GM18520 (cell line): ENCODE data around the gene ACOX1.
"Not testable (repeated sequence)": the region's sequence is repeated elsewhere in the genome, so short reads cannot be mapped to it uniquely, and the experiment has no call there.

Experiments used
- ATAC-seq: cut with Tn5 transposase; IDR thresholded peaks from one replicate; pipeline ENCODE4 v1.9.1; 2021; ENCODE audit not compliant: unreplicated experiment

Gene ACOX1

DNA sequence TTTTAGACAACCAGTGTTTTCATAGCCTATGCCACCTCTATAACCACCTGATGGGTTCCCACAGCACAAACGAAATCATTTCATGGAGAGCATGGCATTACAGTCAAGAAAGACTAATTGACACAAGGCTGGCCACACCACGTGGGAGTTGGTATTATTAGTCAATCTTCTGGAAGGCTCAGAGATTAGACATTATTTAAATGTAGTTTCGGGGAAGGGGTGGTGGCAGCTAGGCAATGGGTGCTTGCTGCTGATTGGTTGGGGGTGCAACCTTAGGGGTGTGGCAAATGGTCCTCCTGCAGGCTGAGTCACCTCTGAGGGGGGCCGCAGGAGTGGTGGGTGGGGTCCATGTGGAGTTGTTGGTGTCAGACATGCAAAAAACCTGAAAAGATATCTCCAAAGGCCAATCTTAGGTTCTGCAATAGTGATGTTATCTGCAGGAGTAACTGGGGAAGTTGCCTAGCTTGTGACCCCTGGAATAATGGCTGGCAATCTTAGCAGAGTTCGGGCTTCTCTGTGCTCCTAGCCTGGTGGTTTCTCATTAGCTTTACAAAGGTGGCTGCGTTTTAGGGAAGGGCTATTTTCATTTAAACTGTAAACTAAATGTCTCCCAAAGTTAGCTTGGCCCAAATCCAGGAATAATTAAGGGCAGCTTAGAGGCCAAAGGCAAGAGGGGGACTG, 4.7 kb upstream of the ACOX1 start:
- no peak for ATAC-seq

- ATAC-seq, result no peak
Observed at GRCh38 chr17:75981019-75981615, 2.2 kb upstream of the ACOX1 start.

DNA sequence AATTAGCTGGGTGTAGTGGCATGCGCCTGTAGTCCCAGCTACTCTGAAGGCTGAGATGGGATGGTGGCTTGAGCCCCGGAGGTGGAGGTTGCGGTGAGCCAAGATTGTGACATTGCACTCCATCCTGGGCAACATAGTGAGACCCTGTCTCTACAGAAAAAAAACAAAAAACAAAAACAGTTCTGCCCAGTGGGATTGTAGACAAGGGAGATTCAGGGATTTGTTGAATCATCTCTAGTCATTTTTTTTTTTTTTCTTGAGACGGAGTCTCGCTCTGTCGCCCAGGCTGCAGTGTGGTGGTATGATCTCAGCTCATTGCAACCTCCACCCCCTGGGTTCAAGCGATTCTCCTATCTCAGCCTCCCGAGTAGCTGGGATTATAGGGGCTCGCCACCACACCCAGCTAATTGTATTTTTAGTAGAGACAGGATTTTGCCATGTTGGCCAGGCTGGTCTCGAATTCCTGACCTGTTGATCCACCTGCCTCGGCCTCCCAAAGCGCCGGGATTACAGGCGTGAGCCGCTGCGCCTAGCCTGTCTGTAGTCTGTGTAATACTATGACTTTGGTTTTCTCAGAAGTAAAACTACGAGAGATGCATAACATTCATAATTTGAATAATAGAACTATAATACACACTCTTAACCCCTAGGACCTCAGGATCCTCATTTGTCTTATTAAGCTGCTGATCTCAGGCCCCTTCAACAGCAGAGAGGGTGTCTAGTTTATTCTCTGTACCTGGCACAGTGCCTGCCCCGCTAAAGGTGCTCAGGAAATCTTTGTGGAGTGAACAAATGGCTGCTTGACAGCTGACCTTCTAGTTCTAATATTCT, 1.4 kb upstream of the ACOX1 start:
- no peak for ATAC-seq

GRCh38 chr17:75979705-75980187, 780 bp upstream of the ACOX1 start:
- ATAC-seq, result no peak

- ATAC-seq, result no peak
Observed at GRCh38 chr17:75976175-75976848, 2.7 kb downstream of the ACOX1 start.

DNA sequence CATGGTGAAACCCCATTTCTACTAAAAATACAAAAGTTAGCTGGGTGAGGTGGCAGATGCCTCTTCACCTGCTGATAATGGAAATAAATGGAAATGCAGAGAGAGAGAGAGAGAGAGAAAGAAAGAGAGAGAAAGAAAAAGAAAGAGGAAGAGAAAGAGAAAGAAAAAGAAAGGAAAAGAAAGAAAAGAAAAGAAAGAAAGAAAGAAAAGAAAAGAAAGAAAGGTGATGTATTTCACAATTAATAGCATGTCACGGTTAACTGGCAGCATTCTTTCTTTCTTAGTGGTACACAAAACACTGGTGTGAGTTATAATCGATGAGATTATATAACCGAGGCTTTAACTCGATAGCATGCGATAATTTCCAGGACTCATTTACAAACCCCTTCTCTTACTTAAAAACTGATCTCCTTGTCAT, 3.2 kb downstream of the ACOX1 start:
- no peak for ATAC-seq

GRCh38 chr17:75975187-75975586, 3.8 kb downstream of the ACOX1 start:
- ATAC-seq, result not testable (repeated sequence)

GRCh38 chr17:75970626-75971025, 8.3 kb downstream of the ACOX1 start:
- no peak for ATAC-seq

- no peak for ATAC-seq
Observed at GRCh38 chr17:75970011-75970523, 8.9 kb downstream of the ACOX1 start.

DNA sequence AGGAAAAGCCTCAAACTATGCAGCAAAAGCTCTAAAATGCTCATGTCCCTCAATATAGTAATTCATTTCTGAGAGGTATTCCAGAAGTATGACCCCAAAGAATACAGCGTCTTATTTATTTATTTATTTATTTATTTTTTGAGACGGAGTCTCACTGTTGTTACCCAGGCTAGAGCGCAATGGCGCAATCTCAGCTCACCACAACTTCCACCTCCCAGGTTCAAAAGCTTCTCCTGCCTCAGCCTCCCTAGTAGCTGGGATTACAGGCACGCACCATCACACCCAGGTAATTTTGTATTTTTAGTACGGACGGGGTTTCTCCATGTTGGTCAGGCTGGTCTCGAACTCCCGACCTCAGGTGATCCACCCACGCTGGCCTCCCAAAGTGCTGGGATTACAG, 9.9 kb downstream of the ACOX1 start:
- ATAC-seq, result not testable (repeated sequence)

- no peak for ATAC-seq
Observed at GRCh38 chr17:75965468-75965867, 13.5 kb downstream of the ACOX1 start.

DNA sequence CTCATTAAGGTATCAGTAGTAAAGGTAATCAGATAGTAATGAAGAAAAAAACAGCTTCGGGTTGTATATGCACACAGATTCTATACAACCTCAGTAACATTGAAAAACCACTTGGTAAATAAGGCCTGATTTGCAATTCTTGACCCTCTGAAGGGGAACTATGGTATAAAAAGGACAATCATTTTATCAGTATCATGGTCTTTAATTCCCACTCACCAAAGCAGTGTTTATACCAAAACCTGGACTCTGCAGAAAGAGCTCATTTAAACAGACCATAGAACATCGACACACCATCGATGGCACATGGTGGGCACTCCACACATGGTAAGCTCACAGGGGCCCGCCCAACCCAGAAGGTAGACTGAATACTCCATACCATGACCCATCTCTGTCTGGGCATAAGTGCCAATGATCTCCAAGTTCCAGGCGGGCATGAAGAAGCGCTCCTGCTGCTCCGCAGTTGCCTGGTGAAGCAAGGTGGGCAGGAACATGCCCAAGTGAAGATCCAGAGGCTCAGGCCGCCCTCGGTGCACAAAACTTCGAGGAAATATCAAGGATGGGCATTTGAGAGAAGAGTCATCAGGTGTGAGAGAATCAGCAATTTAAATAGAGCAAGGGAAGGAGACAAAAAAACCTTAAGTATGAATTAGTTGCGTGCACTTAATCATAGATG, 19.0 kb downstream of the ACOX1 start:
- ATAC-seq, result no peak

DNA sequence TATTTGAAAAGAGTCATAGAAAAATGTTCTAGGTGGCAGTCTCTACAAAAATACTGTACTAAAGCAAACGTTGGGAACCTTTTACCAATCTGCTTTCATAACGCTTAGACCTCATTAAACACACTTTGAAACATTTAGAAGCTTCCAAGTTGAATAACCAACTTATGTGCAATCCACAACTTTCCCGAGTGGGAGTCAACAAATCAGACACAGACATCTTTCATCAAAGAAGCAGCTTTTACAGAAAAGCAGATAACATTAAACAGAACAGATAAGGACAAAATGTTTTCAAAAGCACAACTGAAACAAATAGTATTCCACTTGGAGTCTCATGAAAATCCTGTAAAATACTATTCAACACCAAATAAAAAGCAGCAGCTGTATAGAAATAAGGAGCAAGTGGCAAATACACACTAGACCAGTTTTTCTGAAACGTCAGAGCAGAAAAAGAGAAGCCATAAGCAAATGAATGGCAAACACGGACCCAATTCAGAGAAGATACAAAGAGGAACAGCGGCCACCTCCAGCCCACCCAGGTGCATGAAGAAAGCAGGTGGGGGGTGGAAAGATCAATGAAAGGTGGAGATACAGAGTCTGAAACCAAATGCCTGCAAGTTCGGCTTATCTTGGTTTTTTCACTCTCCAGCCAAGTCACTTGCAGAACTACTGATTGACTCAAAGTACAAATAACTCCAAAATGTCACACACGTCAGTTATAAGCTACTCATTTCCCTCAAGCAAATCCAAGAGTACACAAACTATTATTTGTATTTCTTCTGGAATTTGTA, 19.7 kb downstream of the ACOX1 start:
- no peak for ATAC-seq

DNA sequence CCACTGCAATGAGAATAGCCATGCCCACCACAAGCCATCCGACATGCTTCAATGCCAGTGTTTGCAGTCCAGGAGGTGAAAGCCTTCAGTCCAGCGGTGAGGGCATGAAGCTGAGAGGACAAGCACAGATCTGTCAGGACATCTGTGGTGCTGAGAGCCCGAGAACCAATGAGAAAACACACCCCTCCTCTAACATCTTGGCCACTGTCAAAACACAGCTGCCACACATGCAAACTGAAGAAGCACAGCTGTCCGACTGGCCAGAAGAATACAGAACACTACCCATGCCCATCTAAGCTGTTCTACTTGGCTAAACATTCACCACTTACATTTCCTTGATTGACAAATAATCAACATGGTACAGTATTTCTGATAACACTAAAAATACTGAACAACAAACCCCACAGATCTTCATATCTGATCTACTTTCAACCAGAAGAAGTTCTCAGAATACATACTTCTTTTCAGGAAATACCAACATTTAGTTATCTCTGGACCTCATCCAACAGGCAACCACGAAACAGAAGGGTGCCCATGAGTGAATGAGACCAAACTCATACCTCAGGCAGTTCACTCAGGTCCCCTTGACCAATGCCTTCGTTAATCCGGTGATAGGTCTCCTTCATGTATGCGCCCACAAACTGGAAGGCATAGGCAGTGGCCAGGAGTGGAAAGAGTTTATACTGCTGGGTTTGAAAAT, 28.0 kb downstream of the ACOX1 start:
- ATAC-seq, result no peak

GRCh38 chr17:75950421-75950820, 28.5 kb downstream of the ACOX1 start:
- ATAC-seq, result no peak

GRCh38 chr17:75945211-75945610, 33.8 kb downstream of the ACOX1 start:
- ATAC-seq, result no peak

DNA sequence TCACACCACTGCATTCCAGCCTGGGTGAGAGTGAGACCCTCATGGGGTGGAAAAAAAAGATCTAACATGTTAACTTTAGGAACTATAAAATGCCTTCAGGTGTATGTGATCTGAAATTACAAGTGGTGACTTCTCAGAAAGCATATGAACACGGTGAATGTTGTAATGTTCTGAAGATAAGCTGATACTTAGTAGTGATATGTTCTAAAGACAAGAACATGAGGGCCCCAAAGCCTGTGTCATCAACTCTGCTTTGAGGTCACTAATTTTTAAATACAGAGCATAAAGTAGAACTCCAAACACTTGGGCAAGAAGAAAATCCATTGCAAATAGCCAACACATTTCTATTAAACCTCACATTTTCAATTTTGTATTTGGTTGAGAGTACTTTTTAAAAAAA, 35.5 kb downstream of the ACOX1 start:
- no peak for ATAC-seq

DNA sequence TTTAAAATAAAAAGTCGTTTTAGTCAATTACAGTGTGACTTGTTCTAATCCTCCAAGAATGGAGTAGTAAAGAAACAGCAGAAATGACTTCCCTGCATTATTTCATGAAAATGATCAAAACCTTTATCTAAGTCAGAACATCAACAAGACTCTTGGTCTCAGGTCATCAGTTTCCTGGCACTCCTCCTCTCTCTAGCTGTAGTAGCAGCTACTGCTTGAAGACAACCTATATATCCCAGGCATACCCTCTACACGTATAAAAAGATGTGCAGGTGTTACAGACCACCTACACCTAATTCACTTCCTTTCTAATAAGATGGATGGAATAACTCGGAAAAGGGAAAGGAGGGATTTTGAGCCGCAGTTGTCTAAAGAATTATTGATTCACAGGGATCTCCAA, 36.5 kb downstream of the ACOX1 start:
- no peak for ATAC-seq

GRCh38 chr17:75941442-75941819, 37.5 kb downstream of the ACOX1 start:
- no peak for ATAC-seq
